CD14-positive monocyte (primary cell): ENCODE measurements around the gene ARHGAP45. TPM values are rescaled to one million over a fixed set of nuclear protein-coding genes. Genes with fewer than 3 reads are reported as not detected.
A peak's percentile ranks its signal among the peaks of the same experiment; 100 is the strongest.

Source experiments
- DNase-seq, 3 donors: peaks; one replicate each; pipeline ENCODE4 v3.0.0-alpha.2; 2011 to 2022
- H2AFZ ChIP-seq: 2 replicates; pipeline ENCODE4 v1.6.0; 2012; ENCODE audit warnings: mild to moderate bottlenecking, low read depth, low read length, inconsistent platforms; ENCODE audit not compliant: insufficient read depth, poor library complexity, severe bottlenecking
- H3K27ac ChIP-seq, 2 donors: 1 replicate in 1 of 2; 2 replicates in 1 of 2; pipeline ENCODE4 v1.5.1; 2012 to 2013; ENCODE audit warnings: low read length in 2 of 2, control low read depth in 1 of 2, inconsistent platforms in 1 of 2, low read depth in 1 of 2, mild to moderate bottlenecking in 1 of 2
- H3K27me3 ChIP-seq, 2 donors: one replicate each; pipeline versions ENCODE4 v1.6.0 to v1.6.1; 2011 to 2013; ENCODE audit warnings: low read length in 2 of 2; ENCODE audit not compliant: control insufficient read depth in 2 of 2, insufficient read depth in 2 of 2
- H3K36me3 ChIP-seq, 2 donors: replicated peaks in 1 of 2; 1 replicate in 1 of 2; 2 replicates in 1 of 2; pipeline versions ENCODE4 v1.5.1 to v1.6.1; 2012 to 2013; ENCODE audit warnings: low read length in 2 of 2, control low read depth in 1 of 2, inconsistent platforms in 1 of 2, mild to moderate bottlenecking in 1 of 2; ENCODE audit not compliant: insufficient read depth in 2 of 2, control insufficient read depth in 1 of 2
- H3K4me1 ChIP-seq, 2 donors: 1 replicate in 1 of 2; 2 replicates in 1 of 2; pipeline versions ENCODE4 v1.5.1 to v1.6.1; 2012 to 2013; ENCODE audit warnings: low read length in 2 of 2, control low read depth in 1 of 2, inconsistent platforms in 1 of 2, mild to moderate bottlenecking in 1 of 2, moderate library complexity in 1 of 2; ENCODE audit not compliant: insufficient read depth in 2 of 2, control insufficient read depth in 1 of 2
- H3K4me2 ChIP-seq: replicated peaks from 2 replicates; pipeline ENCODE3; 2012; ENCODE audit warnings: low read length, moderate library complexity, mild to moderate bottlenecking; ENCODE audit not compliant: poor library complexity, severe bottlenecking; ENCODE audit errors: extremely low read depth
- H3K4me3 ChIP-seq, 3 experiments: fragments of 200-600 bp in 1 of 3; sonication (generic) in 1 of 3; replicated peaks in 1 of 3; 1 replicate in 2 of 3; 2 replicates in 1 of 3; pipeline ENCODE4 v1.5.1; 2011 to 2013; ENCODE audit warnings: low read length in 3 of 3, mild to moderate bottlenecking in 3 of 3, control low read depth in 2 of 3, low read depth in 2 of 3, inconsistent platforms in 1 of 3, moderate library complexity in 1 of 3
- H3K79me2 ChIP-seq: 2 replicates; pipeline ENCODE4 v1.6.0; 2012; ENCODE audit warnings: mild to moderate bottlenecking, control low read depth, inconsistent platforms, low read length, moderate library complexity; ENCODE audit not compliant: insufficient read depth
- H3K9ac ChIP-seq: 2 replicates; pipeline ENCODE4 v1.6.0; 2017; ENCODE audit warnings: low read length, mild to moderate bottlenecking; ENCODE audit not compliant: insufficient read depth, poor library complexity, severe bottlenecking
- H3K9me3 ChIP-seq, 2 donors: replicated peaks in 1 of 2; 1 replicate in 1 of 2; 2 replicates in 1 of 2; pipeline versions ENCODE4 v1.5.1 to v1.6.1; 2012 to 2013; ENCODE audit warnings: low read length in 2 of 2, control low read depth in 1 of 2; ENCODE audit not compliant: control insufficient read depth in 1 of 2, insufficient read depth in 1 of 2
- H4K20me1 ChIP-seq: 2 replicates; pipeline ENCODE4 v1.6.0; 2012; ENCODE audit warnings: mild to moderate bottlenecking, low read length, control low read depth, moderate library complexity; ENCODE audit not compliant: insufficient read depth
- H3K27ac Mint-ChIP-seq, 7 donors: one replicate each; pipeline ENCODE4 v1.8.0; 2020; ENCODE audit warnings: mild to moderate bottlenecking in 7 of 7, mixed read lengths in 7 of 7, moderate library complexity in 6 of 7, inconsistent platforms in 2 of 7
- H3K27me3 Mint-ChIP-seq, 3 donors: one replicate each; pipeline ENCODE4 v1.8.0; 2021 to 2022; ENCODE audit warnings: low read depth in 3 of 3, mild to moderate bottlenecking in 3 of 3, mixed read lengths in 3 of 3, moderate library complexity in 3 of 3, inconsistent platforms in 1 of 3
- H3K36me3 Mint-ChIP-seq, 2 donors: one replicate each; pipeline ENCODE4 v1.8.0; 2020; ENCODE audit warnings: mixed read lengths in 2 of 2, inconsistent platforms in 1 of 2, mild to moderate bottlenecking in 1 of 2
- H3K4me1 Mint-ChIP-seq: one replicate; pipeline ENCODE4 v1.8.0; 2020; ENCODE audit warnings: mild to moderate bottlenecking, mixed read lengths
- H3K4me3 Mint-ChIP-seq, 2 donors: one replicate each; pipeline ENCODE4 v1.8.0; 2020; ENCODE audit warnings: mild to moderate bottlenecking in 2 of 2, mixed read lengths in 2 of 2, moderate library complexity in 1 of 2
- H3K9me3 Mint-ChIP-seq, 7 donors: one replicate each; pipeline ENCODE4 v1.8.0; 2020 to 2022; ENCODE audit warnings: mixed read lengths in 7 of 7, mild to moderate bottlenecking in 6 of 7, moderate library complexity in 6 of 7, inconsistent platforms in 2 of 7
- WGBS: methylation state at CpG from one replicate; pipeline ENCODE4 v1.1.5; 2013; ENCODE audit warnings: missing lambda C conversion rate; ENCODE audit not compliant: insufficient coverage; 5-methylcytosine and 5-hydroxymethylcytosine counted together
- intact Hi-C, 2 donors: fragments of 100-400 bp; cut with micrococcal nuclease; formaldehyde crosslinking; loops; one replicate each; pipeline versions ENCODE4 v1.15.0 to v1.15.1; 2023
- polyA plus RNA-seq, 3 donors: library from polyadenylated mRNA; depleted of rRNA in 1 of 3; unstranded in 2 of 3; stranded (reverse) in 1 of 3; fragments of 300-500 nt in 2 of 3; fragments of >200 nt in 1 of 3; fragmentation: Illumina TruSeq in 2 of 3; gene quantifications; 1 replicate in 2 of 3; 2 replicates in 1 of 3; pipeline ENCODE4 v1.2.3, GENCODE V29; 2012 to 2021
- TF ChIP-seq, protein P1 (sequence below): fragments of 200-600 bp; IDR thresholded peaks from one replicate; pipeline ENCODE4 v1.8.0; 2022; ENCODE audit warnings: antibody characterized with exemption, mild to moderate bottlenecking

The ARHGAP45 gene
- polyA plus RNA-seq, 3 donors = 108 to 308 (median 137) TPM

DNA sequence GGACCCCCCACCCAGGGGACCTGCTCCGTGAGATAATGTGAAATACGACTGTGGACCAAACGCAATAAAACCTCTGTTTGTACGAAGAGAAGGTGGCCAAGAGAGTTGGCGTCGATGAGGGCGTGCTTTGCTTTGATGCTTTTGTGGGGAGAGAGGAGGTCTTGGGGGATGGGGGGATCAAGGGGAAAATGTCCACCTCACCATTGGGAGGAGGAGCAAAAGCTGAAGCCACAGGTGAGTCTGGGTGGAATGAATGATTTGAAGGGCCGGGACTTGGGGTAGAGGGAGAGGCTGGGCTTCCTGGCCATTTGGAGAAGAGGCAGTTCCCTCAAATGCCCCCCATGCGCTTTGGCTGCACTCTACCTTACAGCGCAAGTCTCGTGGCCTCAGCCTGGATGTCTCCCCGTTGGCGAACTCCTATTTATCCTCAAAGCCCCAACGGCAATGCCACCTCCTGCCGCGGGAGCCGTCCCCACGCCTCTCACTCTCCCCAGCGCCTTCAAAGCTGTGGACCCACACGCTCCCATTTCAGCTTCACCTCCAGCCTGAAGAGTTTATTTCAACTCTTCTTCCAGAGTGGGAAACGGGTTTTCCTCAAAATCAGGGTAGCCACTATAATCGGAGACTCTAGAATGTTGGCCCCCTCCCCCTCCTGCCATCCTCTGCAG is 27.9 kb upstream of the ARHGAP45 start:
- no peak for DNase-seq
- H2AFZ ChIP-seq = peak overlapping the region; percentile 48
- WGBS = 59% methylated on average over 14 of the region's 22 CpGs

More for the DNA sequence above, 27.9 kb upstream of the ARHGAP45 start:
- peaks cover 0 to 1% (median 0%) of the 10 kb centered on the region in 3 donors for H3K27me3 Mint-ChIP-seq
- H3K4me3 Mint-ChIP-seq = peak overlapping the region; percentile 89 to 98
- H3K79me2 ChIP-seq = peaks cover 41% of the 10 kb centered on the region
- H4K20me1 ChIP-seq = peaks cover 38% of the 10 kb centered on the region
- TF ChIP-seq, protein P1, sequence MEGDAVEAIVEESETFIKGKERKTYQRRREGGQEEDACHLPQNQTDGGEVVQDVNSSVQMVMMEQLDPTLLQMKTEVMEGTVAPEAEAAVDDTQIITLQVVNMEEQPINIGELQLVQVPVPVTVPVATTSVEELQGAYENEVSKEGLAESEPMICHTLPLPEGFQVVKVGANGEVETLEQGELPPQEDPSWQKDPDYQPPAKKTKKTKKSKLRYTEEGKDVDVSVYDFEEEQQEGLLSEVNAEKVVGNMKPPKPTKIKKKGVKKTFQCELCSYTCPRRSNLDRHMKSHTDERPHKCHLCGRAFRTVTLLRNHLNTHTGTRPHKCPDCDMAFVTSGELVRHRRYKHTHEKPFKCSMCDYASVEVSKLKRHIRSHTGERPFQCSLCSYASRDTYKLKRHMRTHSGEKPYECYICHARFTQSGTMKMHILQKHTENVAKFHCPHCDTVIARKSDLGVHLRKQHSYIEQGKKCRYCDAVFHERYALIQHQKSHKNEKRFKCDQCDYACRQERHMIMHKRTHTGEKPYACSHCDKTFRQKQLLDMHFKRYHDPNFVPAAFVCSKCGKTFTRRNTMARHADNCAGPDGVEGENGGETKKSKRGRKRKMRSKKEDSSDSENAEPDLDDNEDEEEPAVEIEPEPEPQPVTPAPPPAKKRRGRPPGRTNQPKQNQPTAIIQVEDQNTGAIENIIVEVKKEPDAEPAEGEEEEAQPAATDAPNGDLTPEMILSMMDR = no peak
- intact Hi-C loops = loop anchor here in 1 of 2 donors (2.0 to 5.0 kb wide), 2 partner anchors 14 to 33 kb away; no protein-coding TSS in a partner anchor
- H3K9me3 ChIP-seq = no peaks in the 10 kb centered on the region
- H3K27ac ChIP-seq = peak overlapping the region; percentile 78 to 79
- H3K9ac ChIP-seq = no peak overlapping the region
- H3K27me3 ChIP-seq = no peaks in the 10 kb centered on the region
- H3K4me2 ChIP-seq = peak overlapping the region; percentile 87
- peak overlapping the region; percentile 51 to 92 (median 73) for H3K4me3 ChIP-seq
- peaks cover 0 to 4% (median 0%) of the 10 kb centered on the region in 7 donors for H3K9me3 Mint-ChIP-seq
- H3K4me1 Mint-ChIP-seq = peaks cover 57% of the 10 kb centered on the region
- H3K36me3 ChIP-seq = peaks cover 23 to 31% of the 10 kb centered on the region in 2 donors
- H3K27ac Mint-ChIP-seq = peak overlapping the region; percentile 89 to 97 (median 95)
- H3K36me3 Mint-ChIP-seq = peaks cover 28 to 43% of the 10 kb centered on the region in 2 donors
- peaks cover 49 to 68% of the 10 kb centered on the region in 2 donors for H3K4me1 ChIP-seq
